Activated T-cell treated with anti-CD3 and anti-CD28 coated beads for 48 hours (primary cell): ENCODE results near the gene HPRT1.

Source experiments
- DNase-seq: peaks from one replicate; pipeline ENCODE4 v3.0.0-alpha.2; 2020; ENCODE audit warnings: low read depth

The HPRT1 gene

DNA sequence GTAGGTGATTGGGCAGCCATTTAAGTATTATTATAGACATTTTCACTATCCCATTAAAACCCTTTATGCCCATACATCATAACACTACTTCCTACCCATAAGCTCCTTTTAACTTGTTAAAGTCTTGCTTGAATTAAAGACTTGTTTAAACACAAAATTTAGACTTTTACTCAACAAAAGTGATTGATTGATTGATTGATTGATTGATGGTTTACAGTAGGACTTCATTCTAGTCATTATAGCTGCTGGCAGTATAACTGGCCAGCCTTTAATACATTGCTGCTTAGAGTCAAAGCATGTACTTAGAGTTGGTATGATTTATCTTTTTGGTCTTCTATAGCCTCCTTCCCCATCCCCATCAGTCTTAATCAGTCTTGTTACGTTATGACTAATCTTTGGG lies 16.3 kb downstream of the HPRT1 start:
- DNase-seq, result no peak

DNA sequence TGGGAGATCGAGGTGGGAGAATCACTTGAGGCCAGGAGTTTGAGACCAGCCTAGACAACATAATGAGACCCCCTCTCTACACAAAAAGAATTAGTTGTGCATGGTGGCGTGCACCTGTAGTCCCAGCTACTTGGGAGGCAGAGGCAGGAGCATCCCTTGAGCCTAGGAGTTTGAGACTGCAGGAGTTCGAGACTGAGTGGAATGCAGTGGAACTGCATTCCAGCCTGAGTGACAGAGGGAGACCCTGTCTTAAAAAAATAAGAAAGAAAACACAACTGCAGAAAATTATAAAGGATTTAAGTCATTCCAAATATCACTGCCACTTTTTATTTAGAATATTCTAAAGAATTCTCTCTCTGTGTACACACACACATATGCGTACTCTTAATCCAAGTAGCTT lies 18.4 kb downstream of the HPRT1 start:
- no peak for DNase-seq

DNA sequence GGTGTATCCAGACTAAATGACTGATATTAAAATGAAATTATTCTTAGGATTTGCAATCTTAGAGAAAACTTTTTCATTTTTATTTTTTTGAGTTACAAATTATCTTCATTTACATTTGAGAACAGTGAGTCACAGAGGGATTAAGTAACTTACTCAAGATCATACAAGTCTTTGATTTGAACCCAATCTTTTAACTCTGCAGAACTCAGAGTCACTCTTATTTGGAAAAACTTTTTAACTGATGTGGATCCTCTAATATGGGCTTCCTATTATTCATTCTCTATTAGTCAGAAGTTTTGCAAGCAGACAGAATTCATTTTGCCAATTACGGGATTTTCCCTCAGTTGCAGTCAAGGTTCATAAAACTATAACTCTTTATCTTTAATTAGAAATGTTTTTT lies 20.1 kb downstream of the HPRT1 start:
- DNase-seq, result no peak

DNA sequence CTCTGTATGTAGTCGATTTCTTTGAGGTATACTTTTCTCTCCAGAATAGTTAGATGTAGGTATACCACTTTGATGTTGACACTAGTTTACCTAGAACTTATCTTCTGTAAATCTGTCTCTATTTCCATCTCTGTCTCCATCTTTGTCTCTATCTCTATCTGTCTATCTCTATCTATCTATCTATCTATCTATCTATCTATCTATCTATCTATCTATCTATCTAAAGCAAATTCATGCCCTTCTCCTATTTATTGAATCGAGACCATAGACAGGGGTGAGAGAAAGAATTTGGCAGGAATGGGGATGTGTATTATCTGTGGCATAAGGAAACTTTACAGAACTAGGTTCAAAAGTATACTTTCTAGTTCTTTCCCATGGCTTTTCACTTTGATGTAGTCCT lies 21.4 kb downstream of the HPRT1 start:
- DNase-seq, result no peak

DNA sequence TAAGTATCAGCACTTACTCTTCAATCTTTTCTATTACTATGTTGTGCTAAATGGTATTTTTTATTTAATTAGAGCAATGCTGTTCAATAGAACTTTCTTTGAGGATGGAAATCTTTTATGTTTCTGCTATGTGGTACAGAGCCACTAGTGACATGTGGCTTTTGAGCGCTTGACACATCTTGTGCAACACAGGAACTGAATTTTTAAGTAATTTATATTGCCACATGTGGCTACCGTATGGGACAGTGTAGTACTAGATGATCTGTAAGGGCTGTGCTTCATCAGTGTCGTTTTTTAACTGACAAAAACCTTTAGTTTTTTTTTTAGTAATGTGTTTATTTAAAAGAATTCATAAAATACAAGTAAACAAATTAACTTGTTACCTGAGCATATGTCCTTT lies 22.4 kb downstream of the HPRT1 start:
- DNase-seq, result no peak

DNA sequence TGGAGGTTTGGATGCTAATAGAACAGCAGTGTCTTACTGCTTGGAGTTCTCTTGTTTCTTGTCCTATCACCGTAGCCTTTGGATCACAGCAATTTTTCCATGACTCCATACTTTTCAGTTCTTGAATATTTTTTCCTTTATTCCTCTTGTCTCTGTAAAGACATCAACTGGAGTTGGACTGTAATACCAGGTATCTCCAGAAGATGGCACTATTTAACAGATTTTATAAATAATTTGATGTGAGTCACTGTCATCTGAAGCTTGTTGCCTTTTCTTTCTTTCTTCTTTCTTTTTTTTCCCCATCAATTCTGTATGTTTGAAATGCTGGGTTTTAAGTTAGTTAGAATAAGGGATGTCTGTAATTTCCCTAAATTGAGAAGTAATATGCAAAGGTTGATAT lies 24.1 kb downstream of the HPRT1 start:
- no peak for DNase-seq

DNA sequence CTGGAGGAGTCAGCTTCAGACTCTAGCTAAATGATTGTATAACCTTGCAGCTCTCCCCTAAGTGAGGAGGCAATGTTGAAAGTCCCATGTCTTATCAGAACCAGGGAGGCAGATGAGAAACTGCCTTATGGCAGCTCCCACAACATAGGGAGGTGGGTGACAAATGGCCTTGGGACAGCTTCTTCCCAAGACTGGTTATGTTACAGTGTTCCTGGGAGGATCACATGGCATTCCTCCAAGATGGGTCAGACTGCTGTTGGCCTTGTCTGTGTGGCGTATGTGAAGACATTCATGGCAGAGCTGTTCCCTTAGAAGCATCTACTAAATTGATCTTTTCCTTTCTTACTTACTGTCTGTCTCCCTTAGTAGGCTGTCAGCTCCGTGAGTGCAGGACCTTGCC lies 42.0 kb downstream of the HPRT1 start:
- no peak for DNase-seq

DNA sequence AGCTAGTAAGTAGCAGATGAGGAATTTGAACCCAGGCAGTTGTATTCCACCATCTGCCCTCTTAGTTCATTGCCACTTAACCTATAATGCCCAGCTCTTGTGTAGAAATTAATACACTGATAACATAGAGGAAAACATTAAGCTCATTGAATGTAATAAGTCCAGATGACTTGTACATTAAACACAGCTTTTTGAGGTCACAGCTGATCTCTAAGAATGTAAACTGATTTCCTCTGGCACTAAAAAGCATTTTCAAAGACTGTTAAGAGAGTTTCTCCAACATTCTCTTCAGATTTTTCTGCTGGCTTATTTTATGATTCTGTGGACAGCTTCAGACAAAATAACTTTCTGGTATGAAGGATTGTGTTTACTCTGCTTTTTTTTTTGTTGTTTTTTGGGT lies 42.7 kb downstream of the HPRT1 start:
- no peak for DNase-seq

DNA sequence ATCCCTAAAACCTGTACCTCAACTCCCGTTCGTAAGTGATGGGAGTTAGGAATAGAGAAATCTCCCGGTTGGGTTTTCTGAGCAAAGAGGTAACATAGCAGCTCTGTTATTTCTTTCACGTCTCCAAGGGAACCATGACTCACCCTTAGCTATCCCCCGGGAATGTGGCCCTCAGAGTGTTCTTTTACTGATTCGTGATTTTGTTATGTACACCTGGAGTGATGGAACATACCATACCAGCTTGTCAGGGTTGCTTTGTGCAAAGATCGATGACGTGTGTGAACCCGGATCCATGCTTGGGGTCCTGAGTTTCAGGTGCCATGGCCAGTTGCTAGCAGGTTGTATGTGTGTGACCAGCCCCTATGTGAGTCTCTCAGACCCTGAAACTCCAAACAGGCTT lies 52.6 kb downstream of the HPRT1 start:
- no peak for DNase-seq

DNA sequence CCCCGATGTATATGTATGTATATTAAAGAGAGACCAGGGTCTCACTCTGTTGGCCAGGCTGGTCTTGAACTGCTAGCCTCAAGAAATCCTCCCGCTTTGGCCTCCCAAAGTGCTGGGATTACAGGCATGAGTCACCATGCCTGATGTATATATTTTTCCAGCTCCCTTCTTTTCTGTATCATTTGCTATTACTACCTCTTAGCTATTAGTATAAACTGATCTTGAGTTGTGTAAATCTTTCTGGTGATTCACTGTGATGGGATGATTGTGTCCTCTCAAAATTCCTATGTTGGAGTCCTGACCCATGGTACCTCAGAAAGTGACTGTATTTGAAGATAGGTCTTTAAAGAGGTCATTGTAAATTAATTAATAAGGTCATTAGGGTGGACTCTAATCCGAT lies 53.1 kb downstream of the HPRT1 start:
- no peak for DNase-seq

DNA sequence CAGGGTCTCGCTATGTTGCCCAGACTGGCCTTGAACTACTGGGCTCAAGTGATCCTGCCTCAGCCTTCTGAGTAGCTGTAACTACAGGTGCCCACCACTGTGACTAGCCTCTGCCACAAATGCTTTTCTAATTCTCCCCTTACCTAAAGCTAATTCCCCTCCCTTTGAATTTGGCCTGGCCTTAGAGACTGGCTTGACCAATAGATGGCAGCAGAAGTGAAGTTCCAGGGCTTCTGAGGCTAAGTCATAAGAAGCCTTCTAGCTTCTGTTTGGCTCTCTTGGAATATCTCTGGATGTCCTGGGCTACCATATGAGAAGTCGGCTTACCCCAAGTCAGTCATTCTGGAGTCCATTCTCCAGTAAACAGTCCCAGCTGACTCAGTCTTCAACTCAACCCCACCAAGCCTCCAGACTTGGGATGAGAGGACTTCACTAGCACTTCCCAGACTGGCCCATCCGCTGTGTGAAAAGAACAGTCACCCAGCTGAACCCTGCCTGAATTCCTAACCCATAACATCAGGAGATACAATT lies 61.0 kb downstream of the HPRT1 start:
- DNase-seq, result no peak

DNA sequence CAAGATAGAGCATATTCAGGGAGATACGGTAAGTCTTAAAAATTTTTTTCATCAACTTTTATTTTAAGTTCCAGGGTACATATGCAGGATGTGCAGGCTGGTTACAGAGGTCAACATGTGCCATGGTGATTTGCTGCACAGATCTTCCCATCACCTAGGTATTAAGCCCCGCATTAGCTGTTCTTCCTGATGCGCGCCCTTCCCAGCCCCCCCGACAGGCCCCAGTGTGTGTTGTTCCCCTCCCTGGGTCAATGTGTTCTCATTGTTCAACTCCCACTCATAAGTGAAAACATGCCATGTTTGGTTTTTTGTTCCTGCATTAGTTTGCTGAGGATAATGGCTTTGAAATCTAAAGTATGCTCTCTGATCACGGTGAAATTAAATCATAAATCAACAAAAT lies 64.2 kb downstream of the HPRT1 start:
- DNase-seq, result no peak

DNA sequence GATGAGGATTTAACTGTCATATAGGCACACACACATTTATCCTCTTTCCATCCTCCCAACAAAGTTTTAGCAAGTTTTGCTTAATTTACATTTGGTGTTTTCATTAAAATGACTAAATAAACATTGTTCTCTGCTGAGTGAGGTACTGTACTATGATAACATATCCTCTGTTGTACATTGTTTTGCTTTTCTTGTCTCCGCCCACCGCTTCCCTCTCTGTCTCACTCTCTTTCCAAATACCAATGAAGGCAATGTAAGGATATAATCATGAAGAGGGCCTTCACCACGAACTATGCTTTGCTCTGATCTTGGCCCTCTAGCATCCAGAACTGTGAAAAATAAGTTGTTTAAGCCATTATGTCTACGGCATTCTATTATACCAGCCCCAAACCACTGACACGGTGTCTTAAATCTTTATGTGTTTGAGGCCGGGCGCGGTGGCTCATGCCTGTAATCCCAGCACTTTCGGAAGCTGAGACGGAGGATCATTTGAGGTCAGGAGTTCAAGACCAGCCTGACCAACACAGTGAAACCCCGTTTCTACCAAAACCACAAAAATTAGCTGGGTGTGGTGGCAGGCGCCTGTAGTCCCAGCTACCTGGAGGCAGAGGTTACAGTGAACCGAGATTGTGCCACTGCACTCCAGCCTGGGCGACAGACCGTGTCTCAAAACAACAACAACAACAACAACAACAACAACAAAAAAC lies 65.3 kb downstream of the HPRT1 start:
- no peak for DNase-seq

DNA sequence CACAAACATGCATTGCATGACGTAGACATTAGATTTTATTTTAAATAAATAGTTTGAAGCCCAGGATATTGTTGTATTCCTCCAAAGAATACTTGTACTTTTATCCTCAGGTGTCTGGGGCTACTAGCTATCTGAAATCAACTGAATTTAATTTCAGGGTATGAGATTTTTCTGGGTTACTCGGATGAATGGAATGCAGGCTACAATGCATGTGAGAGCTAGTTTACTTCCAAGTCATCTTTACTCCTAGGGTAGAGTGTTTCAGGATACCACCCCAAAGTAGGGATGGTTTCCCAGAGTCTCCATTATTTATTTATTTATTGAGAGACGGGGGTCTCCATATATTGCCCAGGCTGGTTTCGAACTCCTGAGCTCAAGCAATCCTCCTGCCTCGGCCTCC lies 66.4 kb downstream of the HPRT1 start:
- no peak for DNase-seq

DNA sequence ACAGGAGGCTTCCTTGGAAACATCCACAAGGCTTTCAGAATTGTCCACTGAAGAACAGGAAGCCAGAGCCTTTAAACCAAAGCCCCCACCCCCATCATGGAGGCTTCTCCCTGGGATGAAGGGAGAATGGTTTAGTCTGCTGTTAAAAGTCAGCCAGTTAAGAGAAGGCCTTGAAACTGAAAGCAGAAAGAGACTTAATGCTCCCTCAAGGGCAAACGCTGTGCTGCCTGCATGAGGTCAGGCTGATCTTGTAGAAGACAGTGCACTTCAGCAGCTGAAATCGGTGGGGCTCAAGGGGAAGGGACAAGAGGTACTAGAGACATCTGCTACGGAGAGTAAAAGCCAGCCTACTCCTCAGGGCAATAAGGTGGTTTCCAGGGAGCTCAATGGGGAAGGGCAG lies 69.0 kb downstream of the HPRT1 start:
- DNase-seq, result no peak

DNA sequence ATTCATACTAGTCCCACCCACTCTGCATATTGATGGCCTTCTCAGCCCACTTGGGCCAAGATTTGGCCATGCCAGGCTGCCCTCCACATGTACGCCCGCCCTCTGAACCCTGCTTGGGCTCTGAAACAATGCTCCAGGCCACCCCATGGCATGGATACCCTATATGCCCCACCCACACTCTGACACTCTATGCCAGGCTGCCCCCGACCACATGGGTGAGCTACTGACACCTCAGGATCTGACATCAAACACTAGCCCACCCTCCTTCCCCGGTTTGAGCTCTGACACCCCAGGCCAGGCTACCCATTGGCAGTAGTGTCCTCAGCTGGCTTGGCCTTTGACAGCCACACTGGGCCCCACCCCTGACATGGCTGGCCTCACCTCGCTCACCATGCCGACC lies 69.5 kb downstream of the HPRT1 start:
- DNase-seq, result no peak

DNA sequence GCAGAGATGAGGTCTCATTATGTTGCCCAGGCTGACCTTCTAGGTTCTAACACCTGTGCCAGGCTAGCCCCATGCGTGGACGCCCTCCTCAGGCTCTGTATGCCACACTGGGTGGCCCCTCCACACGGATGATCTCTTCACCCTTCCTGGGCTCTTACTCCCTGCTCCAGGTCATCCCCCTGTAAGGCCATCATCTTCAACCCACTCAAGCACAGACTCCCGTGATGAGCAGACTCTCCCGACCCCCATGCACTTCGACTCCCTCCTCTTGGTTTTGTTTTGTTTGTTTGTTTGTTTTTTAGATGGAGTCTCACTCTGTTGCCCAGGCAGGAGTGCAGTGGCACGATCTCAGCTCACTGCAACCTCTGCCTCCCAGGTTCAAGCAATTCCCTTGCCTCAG lies 70.9 kb downstream of the HPRT1 start:
- no peak for DNase-seq

DNA sequence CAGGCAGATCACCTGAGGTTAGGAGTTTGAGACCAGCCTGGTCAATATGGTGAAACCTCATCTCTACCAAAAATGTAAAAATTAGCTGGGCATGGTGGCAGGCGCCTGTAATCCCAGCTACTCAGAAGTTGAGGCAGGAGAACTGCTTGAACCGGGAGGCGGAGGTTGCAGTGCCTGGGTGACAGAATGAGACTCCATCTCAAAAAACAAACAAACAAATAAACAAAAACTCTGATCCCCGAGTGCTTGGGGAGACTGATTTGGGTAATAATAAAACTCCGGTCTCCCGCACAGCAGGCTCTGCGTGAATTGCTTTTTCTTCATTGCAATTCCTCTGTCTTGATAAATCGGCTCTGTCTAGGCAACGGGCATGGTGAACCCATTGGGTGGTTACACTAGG lies 73.4 kb downstream of the HPRT1 start:
- no peak for DNase-seq

DNA sequence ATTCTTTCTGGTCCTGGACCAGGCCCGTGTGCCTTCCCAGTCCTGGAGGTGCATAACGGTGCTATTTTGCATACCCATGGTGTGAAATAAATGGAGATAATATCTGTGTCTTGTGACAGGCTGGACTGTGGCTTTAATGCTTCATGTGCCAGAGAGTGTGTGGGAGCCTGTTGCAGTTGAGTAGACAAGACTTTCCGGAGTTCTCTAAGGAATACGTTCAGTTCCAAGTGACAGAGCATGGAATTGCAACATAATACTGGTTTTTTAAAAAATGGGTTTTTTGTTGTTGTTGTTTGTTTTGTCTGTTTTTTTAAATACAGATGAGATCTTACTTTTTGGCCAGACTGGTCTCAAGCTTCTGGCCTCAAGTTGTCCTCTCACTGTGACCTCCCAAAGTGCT lies 74.0 kb downstream of the HPRT1 start:
- DNase-seq, result no peak

DNA sequence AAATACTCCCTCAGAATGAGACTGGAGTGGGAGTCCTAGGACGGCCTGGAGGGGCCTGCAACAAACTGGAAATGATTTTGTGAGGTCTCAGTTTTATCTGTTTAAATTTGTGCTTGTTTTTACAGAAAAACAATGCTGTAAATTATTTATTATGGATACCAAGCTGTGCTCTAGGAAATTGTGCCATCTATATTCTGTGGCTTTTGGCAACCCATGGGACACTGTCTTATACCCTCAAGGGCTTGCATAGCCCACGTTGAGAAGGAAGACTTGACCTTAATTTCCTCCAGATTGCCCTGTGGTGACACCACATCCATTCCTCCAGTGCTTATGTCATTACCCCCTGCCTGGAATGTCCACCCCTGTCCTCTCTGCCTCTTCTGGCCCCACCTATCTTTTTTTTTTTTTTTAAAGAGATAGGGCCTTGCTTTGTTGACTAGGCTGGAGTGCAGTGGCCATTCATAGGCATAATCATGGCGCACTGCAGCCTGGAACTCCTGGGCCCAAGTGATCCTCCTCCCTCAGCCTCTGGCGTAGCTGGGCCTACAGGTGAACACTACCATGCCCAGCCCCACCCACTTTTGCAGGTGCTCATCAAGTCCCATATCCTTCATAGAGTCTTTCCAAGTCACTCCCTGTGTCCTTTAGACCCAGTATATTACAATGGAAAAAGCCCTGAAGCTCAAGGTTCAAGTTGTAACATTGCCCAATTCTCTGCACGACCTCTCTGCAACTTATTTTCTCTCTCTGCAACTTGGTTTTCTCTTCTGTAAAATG lies 77.4 kb downstream of the HPRT1 start:
- no peak for DNase-seq

DNA sequence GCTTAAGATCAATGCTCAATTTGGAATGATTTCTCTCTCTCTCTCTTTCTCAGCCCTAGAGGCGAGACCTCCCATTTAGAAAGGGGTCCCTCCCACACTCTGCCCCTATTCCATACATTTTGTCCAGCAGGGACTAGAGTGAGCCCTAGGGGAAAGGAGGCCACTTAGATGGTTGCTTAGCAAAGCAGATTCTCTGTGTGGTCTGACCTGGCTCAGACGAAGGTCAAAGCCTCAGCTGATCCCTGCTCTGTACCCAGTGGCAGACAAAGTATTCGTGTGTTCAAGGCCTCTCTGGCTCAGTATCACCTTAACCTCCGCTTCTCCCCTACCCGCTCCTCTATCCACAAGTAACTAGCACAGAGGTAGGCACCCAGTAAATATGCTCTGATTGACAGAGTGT lies 78.4 kb downstream of the HPRT1 start:
- no peak for DNase-seq

DNA sequence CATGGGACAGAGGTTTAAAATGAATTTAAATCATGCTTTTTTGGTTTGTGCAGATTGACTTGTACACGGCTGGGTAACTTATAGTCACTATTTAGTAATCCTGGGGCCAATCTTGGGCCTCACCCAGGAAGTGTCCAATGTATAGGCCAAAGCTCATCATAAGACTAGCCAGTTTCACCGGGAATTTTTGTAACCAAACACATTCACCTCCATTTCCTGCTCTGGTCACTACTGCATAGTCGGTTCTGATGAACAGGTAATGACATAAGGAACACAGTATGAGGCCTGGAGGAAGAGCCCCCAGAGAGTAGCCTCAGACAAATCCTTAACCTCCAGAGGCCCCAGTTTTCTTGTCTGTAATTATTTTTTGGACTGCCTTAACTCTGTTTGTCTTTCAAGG lies 81.9 kb downstream of the HPRT1 start:
- no peak for DNase-seq

DNA sequence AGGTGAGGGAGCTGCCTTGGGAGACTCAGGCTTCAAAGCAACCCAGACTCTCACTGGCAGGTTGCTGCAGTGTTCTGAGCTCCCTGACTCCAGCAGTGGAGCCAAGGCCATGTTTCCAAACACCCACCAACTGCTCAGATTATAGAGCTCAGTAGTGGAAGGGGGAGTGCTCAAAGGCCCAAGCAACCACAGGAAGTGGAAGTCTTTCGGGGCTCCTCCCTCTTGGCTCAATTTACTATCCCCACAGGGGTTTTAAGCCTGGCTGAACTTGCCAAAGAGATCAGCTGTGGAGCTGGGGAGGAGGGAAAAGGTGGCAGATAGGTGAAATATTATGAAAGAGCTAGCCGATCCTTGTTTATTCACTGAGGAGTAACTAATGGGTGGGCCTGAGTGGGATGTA lies 82.5 kb downstream of the HPRT1 start:
- no peak for DNase-seq

DNA sequence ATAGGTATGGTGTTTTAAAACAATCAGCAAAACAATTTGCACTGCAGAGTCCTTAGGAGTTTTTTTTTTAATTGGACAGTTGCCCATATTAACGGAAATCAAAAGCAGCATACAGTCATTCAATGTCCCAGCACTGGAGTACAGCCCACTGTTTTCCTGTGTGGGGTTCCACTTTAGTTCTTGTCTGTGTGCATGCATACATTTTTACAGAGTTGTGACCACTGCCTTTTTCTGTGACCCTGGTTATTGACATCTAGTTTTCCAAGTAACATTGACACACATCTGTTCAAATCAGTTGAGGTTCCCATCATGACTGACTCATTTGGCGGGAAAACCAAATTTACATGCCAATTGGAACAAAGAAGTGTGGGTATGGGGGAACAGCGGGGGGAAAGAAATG lies 83.3 kb downstream of the HPRT1 start:
- no peak for DNase-seq
